HEK293T (cell line): ENCODE measurements around the gene HAX1.
"Not testable (repeated sequence)": the region's sequence is repeated elsewhere in the genome, so short reads cannot be mapped to it uniquely, and the experiment has no call there.

Experiments used
- CTCF ChIA-PET: fragments of 350-600 bp; formaldehyde crosslinking; extraction: SDS; loops from one replicate; lab custom pipeline; 2021; ENCODE audit warnings: antibody characterized with exemption, inconsistent platforms; lab: Yijun Ruan, JAX
- POLR2A ChIA-PET: fragments of 350-600 bp; formaldehyde crosslinking; extraction: SDS; loops from one replicate; lab custom pipeline; 2020; ENCODE audit warnings: antibody characterized with exemption, inconsistent platforms; lab: Yijun Ruan, JAX
- DNase-seq: peaks from one replicate; pipeline ENCODE4 v3.0.0; 2012; ENCODE audit warnings: mixed read lengths; ENCODE audit errors: extremely low spot score
- ARNT ChIP-seq: fragments of 450-650 bp; IDR thresholded peaks from 2 replicates; pipeline ENCODE4 v1.6.1; 2017; ENCODE audit warnings: mild to moderate bottlenecking
- BHLHE40 ChIP-seq: fragments of 450-650 bp; IDR thresholded peaks from 2 replicates; pipeline ENCODE4 v1.6.1; 2016; ENCODE audit warnings: mild to moderate bottlenecking, moderate library complexity, borderline replicate concordance
- CTBP1 ChIP-seq: fragments of 450-650 bp; IDR thresholded peaks from 2 replicates; pipeline ENCODE4 v1.6.1; 2016; ENCODE audit warnings: borderline replicate concordance
- ELF4 ChIP-seq: fragments of 450-650 bp; IDR thresholded peaks from 2 replicates; pipeline ENCODE4 v1.6.1; 2017; ENCODE audit warnings: antibody characterized with exemption
- FOXA1 ChIP-seq: fragments of 450-650 bp; IDR thresholded peaks from 2 replicates; pipeline ENCODE4 v1.6.1; 2016; ENCODE audit warnings: mild to moderate bottlenecking
- FOXK2 ChIP-seq: fragments of 450-650 bp; IDR thresholded peaks from 2 replicates; pipeline ENCODE4 v1.6.1; 2016; ENCODE audit warnings: mild to moderate bottlenecking
- FOXM1 ChIP-seq: fragments of 450-650 bp; IDR thresholded peaks from 2 replicates; pipeline ENCODE4 v1.6.1; 2017; ENCODE audit warnings: mild to moderate bottlenecking, borderline replicate concordance
- HDGF ChIP-seq: fragments of 450-650 bp; IDR thresholded peaks from 2 replicates; pipeline ENCODE4 v1.6.1; 2017; ENCODE audit warnings: antibody characterized with exemption, borderline replicate concordance
- L3MBTL2 ChIP-seq: fragments of 450-650 bp; conservative IDR thresholded peaks from 2 replicates; pipeline ENCODE4 v1.6.1; 2016; ENCODE audit warnings: mild to moderate bottlenecking
- LEF1 ChIP-seq: fragments of 450-650 bp; IDR thresholded peaks from 2 replicates; pipeline ENCODE4 v1.6.1; 2017; ENCODE audit warnings: mild to moderate bottlenecking, borderline replicate concordance
- NFRKB ChIP-seq: fragments of 450-650 bp; IDR thresholded peaks from 2 replicates; pipeline ENCODE4 v1.6.1; 2016; ENCODE audit warnings: mild to moderate bottlenecking, moderate library complexity
- SP1 ChIP-seq: fragments of 450-650 bp; IDR thresholded peaks from 2 replicates; pipeline ENCODE4 v1.6.1; 2017
- SUZ12 ChIP-seq: fragments of 450-650 bp; IDR thresholded peaks from 2 replicates; pipeline ENCODE4 v1.6.1; 2016; ENCODE audit warnings: mild to moderate bottlenecking
- TARDBP ChIP-seq: fragments of 450-650 bp; IDR thresholded peaks from 2 replicates; pipeline ENCODE4 v1.6.1; 2016
- ZNF384 ChIP-seq: fragments of 450-650 bp; IDR thresholded peaks from 2 replicates; pipeline ENCODE4 v1.6.1; 2016
- TF ChIP-seq, protein P1 (sequence below): fragments of 450-650 bp; IDR thresholded peaks from 2 replicates; pipeline ENCODE4 v1.6.1; 2016

Gene HAX1

DNA sequence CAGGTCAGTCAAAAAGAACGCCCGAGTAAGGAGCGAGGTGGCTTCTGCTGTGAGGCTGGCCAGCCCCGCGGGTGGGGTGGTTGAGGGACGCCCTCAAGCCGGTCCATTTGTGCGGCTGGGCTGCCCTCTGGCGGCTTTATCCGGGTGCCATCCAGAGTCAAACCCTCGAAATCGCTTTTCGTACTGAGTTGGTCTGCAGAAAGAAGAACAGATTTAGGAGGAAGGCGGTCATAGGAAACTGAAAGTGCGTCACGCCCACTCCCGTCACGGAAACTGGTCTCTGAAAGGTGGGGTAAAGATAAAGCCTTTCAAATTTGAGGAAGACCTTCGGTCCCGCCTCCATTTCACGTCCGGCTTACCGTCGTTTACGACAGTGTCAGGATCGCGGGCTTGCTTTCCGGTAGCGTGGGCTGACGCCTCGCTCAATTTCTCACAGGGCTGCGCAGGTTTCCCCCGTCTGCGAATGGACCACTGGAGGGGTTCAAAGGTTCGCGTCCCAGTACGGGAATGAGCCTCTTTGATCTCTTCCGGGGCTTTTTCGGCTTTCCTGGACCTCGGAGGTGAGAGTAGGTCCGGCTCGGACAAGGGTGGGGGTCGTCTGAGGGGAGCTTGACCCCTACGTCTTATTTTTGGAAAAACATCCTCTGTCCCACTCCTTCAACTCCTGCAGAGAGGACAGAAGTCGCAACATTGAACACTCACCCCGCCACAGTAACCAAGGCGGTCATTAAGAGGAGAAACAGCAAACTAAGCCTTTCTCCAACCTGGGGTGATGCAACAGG, at the start of gene HAX1:
HAX1 (plus strand) TSS at position 413 of the 782 bp plus-strand sequence; CDS start at position 508, 95 bp downstream.
- ChIA-PET CTCF (interaction anchor here (0.6 to 2.5 kb wide), 9 partner anchors 8 to 458 kb away, joined by 3 to 16 read pairs (median 4); partner anchors contain the start of gene TPM3), POLR2A (interaction anchor here (0.5 to 1.7 kb wide), 5 partner anchors 14 to 305 kb away, joined by 3 to 5 read pairs (median 4); partner anchors contain the start of gene CREB3L4)
- DNase-seq = peak; percentile 94
- TF ChIP-seq TARDBP (peak; percentile 49; the same call in 1 of the 2 replicates), BHLHE40 (no peak), CTBP1 (no peak), LEF1 (peak; percentile 88; the same call in 1 of the 2 replicates)

DNA sequence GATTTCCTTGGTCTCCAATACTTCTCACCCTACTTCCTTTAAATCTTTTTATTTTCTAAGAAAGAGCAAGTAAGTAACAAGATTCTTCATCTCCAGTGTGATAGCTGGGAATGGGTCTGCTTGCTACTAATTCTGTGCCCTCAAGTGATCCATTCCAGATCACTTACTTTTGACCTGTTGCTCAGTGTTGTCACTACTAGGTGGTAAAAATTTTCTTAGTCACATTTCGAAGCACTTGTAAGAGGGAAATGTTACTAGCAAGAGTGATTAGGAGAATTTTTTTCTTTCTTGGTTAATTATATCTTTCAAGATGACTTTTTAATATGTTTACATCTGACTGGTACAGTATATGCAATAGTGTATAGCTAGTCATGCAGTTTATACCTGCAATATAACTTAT, 49.5 kb upstream of the HAX1 start:
- ChIA-PET POLR2A (no interaction called here), CTCF (interaction anchor here (1.2 kb wide), 1 partner anchor 48 kb away, joined by 4 read pairs; no protein-coding TSS in a partner anchor)
- TF ChIP-seq FOXM1 (no peak), BHLHE40 (no peak), HDGF (no peak), TARDBP (no peak), FOXA1 (no peak), ELF4 (no peak), NFRKB (no peak), SP1 (no peak), ARNT (no peak), L3MBTL2 (no peak)
- no peak for DNase-seq

DNA sequence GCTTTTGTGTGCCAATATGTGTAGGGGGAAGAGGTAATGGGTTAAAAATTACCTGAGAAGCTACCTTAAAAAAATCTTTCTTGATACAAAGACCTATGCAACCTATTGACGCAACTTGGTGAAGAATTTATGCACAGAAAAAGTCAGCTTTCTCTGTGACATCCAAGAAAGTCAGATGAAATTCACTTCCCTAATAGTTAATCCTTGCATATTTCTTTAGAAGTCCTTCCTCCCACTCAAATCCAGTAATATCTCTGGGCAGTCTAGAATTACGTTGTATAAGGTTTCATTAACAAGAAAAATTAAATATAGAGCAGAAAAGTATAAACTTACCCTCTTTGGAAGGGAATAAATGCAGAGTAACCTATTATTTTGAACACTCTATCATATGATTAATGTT, 48.8 kb upstream of the HAX1 start:
- POLR2A ChIA-PET = no interaction called here
- TF ChIP-seq NFRKB (no peak), BHLHE40 (no peak), SP1 (no peak), ELF4 (no peak), FOXK2 (no peak), TARDBP (no peak), FOXM1 (no peak), L3MBTL2 (no peak), CTBP1 (no peak), SUZ12 (no peak), LEF1 (no peak), FOXA1 (no peak), HDGF (no peak), ZNF384 (no peak), ARNT (no peak)
- TF ChIP-seq, protein P1, sequence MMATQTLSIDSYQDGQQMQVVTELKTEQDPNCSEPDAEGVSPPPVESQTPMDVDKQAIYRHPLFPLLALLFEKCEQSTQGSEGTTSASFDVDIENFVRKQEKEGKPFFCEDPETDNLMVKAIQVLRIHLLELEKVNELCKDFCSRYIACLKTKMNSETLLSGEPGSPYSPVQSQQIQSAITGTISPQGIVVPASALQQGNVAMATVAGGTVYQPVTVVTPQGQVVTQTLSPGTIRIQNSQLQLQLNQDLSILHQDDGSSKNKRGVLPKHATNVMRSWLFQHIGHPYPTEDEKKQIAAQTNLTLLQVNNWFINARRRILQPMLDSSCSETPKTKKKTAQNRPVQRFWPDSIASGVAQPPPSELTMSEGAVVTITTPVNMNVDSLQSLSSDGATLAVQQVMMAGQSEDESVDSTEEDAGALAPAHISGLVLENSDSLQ = no peak
- CTCF ChIA-PET = interaction anchor here (1.2 kb wide), 1 partner anchor 48 kb away, joined by 4 read pairs; no protein-coding TSS in a partner anchor
- DNase-seq = no peak

DNA sequence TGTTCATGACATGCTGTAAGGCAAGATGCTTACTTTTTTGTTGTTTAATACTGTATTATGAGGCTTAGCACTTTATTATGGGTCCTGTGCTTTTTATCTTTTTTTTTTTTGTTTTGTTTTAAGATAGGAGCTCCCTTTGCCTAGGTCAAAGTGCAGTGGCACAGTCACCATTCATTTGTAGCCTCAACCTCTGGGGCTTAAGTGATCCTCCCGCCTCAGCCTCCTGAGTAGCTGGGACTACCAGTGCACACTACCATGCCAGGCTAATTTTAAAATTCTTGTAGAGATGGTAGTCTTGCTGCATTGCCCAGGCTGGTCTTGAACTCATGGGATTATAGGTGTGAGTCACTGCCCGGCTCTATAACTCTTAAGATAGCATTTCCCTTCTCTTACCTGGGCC, 47.1 kb upstream of the HAX1 start:
- CTCF ChIA-PET = no interaction called here
- DNase-seq = no peak
- TF ChIP-seq ZNF384 (no peak), ELF4 (no peak), BHLHE40 (no peak), SP1 (no peak), L3MBTL2 (no peak), CTBP1 (no peak), HDGF (no peak), TARDBP (no peak), LEF1 (no peak), ARNT (no peak), NFRKB (no peak), FOXM1 (no peak)
- TF ChIP-seq, protein P1 = no peak
- POLR2A ChIA-PET = no interaction called here

DNA sequence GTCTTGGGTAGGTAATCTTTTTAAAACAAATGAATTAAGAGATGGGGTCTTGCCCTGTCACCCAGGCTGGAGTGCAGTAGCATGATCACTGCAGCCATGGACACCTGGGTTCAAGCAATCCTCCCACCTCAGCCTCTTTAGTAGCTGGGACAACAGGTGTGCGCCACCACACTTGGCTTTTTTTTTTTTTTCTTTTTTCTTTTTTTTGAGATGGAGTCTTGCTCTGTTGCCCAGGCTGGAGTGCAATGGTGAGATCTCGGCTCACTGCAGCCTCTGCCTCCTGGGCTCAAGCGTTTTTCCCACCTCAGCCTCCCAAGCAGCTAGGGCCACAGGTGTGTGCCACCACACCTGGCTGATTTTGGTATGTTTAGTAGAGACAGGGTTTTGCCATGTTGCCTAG, 41.3 kb upstream of the HAX1 start:
- POLR2A ChIA-PET = interaction anchor here (1.3 to 1.9 kb wide), 2 partner anchors 11 kb away, joined by 3 to 7 read pairs; partner anchors contain the start of gene UBAP2L
- CTCF ChIA-PET, DNase-seq: not testable (repeated sequence)

DNA sequence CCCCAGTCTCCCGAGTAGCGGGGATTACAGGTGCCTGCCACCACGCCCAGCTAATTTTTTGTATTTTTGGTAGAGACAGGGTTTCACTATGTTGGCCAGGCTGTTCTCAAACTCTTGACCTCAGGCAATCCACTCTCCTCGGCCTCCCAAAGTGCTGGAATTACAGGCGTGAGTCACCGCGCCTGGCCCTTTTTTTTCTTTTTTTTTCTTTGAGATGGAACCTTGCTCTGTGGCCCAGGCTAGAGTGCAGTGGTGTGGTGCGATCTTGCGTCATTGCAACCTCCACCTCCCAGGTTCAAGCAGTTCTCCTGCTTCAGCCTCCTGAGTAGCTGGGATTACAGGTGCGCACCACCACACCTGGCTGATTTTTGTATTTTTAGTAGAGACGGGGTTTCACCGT, 39.3 kb upstream of the HAX1 start:
- CTCF ChIA-PET, DNase-seq, POLR2A ChIA-PET: not testable (repeated sequence)

DNA sequence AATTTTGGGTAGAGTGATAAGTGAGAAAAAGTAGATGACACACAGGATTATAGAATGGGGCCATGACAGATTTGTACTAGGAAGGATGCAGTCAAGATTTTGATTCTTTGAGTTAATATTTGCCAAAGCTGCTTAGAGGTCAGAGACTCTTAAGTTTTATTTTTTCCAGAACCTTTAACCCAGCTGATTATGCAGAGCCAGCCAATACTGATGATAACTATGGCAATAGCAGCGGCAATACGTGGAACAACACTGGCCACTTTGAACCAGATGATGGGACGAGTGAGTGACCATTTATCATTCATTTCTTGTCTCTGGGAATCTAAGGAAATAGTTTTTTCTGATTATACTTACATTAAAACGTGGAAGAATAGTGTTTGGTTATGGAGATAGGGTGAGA, 35.6 kb upstream of the HAX1 start:
- no peak for DNase-seq
- no peak for TF ChIP-seq FOXM1
- no peak for TF ChIP-seq LEF1
- no peak for TF ChIP-seq ZNF384
- no peak for TF ChIP-seq FOXK2
- TF ChIP-seq ELF4 = no peak
- no peak for TF ChIP-seq TARDBP
- no peak for TF ChIP-seq FOXA1
- no peak for TF ChIP-seq CTBP1
- no peak for TF ChIP-seq NFRKB
- no peak for TF ChIP-seq L3MBTL2
- TF ChIP-seq HDGF = no peak
- TF ChIP-seq ARNT = no peak
- TF ChIP-seq, protein P1 = no peak
- no peak for TF ChIP-seq BHLHE40
- no peak for TF ChIP-seq SUZ12
- no peak for TF ChIP-seq SP1
- ChIA-PET POLR2A (no interaction called here), CTCF (no interaction called here)
